ENCODE results near the gene HLF. TPM values are rescaled to one million over a fixed set of nuclear protein-coding genes. Genes with fewer than 3 reads are reported as not detected.

The HLF gene
- total and polyA plus RNA-seq, 2 experiments from 2014 or later, result 0.29 to 0.74 TPM

GRCh38 chr17:55304171-55304859, 39.6 kb downstream of the HLF start:
- Histone ChIP-seq H3K9me3 (ENCODE audit: low read depth) (no peaks in the 10 kb centered on the region), H3K4me1 (ENCODE audit: low read depth) (no peaks in the 10 kb centered on the region), H3K4me3 (no peak overlapping the region), H3K27me3 (no peaks in the 10 kb centered on the region), H3K36me3 (no peaks in the 10 kb centered on the region), H3K27ac (no peak overlapping the region)
- TF ChIP-seq CTCF (IDR thresholded peaks at IDR 0.05; ENCODE audit: low read depth, low read length), result no peak
- DNase-seq (ENCODE audit: low read depth in 1 of 2, low spot score in 1 of 2), result no peak

GRCh38 chr17:55305321-55306087, 40.7 kb downstream of the HLF start:
- no peak for DNase-seq (ENCODE audit: low read depth in 1 of 2, low spot score in 1 of 2)
- TF ChIP-seq CTCF (IDR thresholded peaks at IDR 0.05; ENCODE audit: low read depth, low read length), result no peak
- no peaks in the 10 kb centered on the region for H3K27me3 ChIP-seq

DNA sequence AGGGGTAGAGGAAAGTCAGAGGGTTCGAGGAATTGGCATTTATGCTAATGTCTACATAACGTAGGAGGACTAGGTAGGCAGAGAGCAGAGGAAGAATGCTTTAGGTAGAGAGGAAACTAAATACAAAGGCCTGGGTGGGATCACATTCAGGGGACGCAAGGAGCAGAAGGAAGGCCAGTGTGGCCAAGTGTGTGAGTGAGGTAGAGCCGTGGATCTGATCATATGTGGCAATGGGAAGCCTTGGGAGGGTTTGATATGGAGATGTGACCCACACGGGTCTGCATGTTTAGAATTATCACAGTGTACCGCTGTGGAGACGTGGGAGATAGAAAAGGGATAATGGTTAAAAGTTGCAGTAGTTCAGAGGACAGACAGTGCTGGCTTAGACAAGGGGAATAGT, 43.1 kb downstream of the HLF start:
- TF ChIP-seq CTCF (IDR thresholded peaks at IDR 0.05; ENCODE audit: low read depth, low read length), result no peak
- no peaks in the 10 kb centered on the region for H3K4me1 ChIP-seq (ENCODE audit: low read depth)
- no peak overlapping the region for H3K4me3 ChIP-seq
- no peak overlapping the region for H3K27ac ChIP-seq
- no peaks in the 10 kb centered on the region for H3K9me3 ChIP-seq (ENCODE audit: low read depth)
- H3K27me3 ChIP-seq, result no peaks in the 10 kb centered on the region
- no peak for DNase-seq (ENCODE audit: low read depth in 1 of 2, low spot score in 1 of 2)
- H3K36me3 ChIP-seq, result no peaks in the 10 kb centered on the region

More at GRCh38 chr17:55305321-55306087, 40.7 kb downstream of the HLF start:
- Histone ChIP-seq H3K4me3 (no peak overlapping the region), H3K9me3 (ENCODE audit: low read depth) (no peaks in the 10 kb centered on the region), H3K36me3 (no peaks in the 10 kb centered on the region), H3K4me1 (ENCODE audit: low read depth) (no peaks in the 10 kb centered on the region), H3K27ac (no peak overlapping the region)

DNA sequence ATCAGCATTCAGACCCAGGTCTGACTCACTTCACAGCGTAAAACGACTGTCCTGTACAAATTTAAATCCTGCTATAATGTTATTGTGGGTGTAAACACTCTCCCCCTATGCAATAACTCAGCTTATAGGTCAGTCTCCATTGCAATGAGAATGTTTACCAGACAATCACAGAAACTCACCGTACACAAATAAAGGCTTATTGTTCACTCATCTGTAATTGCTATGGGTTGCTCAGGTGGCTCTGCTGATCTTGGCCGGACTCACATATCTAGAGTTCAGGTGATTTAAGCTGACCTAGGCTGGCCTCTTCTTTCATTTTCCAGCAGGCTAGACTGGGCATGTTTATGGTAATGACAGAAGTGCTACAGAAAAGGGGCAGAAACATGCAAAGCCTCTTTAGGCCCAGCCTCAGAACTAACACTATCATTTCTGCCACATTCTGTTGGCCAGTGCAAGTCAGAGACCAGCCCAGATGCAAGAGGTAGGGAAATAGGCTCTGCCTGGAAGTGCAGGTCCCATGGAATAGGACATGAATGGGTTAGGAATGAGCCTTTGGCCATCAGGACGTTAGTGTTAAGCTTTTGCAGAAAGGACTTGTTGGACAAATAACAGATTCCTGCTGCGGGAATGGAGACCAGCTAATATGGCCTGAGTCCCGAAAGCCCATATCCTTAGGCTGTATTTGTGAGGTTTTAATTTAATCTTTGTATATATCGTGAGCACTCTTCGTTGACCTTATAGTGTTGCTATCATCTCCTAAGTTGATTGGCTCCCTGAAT, 44.0 kb downstream of the HLF start:
- H3K9me3 ChIP-seq (ENCODE audit: low read depth), result no peaks in the 10 kb centered on the region
- H3K27ac ChIP-seq, result no peak overlapping the region
- H3K27me3 ChIP-seq, result no peaks in the 10 kb centered on the region
- no peak overlapping the region for H3K4me3 ChIP-seq
- TF ChIP-seq CTCF (IDR thresholded peaks at IDR 0.05; ENCODE audit: low read depth, low read length), result no peak
- H3K4me1 ChIP-seq (ENCODE audit: low read depth), result no peaks in the 10 kb centered on the region
- DNase-seq (ENCODE audit: low read depth in 1 of 2, low spot score in 1 of 2), result no peak
- no peaks in the 10 kb centered on the region for H3K36me3 ChIP-seq

DNA sequence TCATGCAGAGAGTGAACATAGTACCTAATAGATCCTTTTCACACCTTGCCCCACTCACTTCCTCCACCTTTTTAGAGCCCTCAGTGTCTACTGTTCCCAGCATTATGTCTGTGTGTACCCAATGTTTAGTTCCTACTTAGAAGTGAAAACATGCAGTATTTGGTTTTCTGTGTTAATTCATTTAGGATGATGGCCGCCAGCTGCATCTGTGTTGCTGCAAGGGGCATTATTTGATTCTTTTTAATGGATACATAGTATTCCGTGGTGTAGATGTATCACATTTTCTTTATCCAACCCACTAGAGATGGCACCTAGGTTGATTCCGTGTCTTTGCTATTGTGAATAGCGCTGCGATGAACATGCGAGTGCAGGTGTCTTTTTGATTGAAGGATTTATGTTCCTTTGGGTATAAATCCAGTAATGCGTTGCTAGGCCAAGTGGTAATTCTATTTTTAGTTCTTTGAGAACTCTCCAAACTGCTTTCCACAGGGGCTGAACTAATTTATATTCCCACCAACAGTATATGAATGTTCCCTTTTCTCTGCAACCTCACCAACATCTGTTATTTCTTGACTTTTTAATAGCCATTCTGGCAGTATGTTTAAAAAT, 47.1 kb downstream of the HLF start:
- DNase-seq (ENCODE audit: low read depth in 1 of 2, low spot score in 1 of 2), result no peak
- H3K4me3 ChIP-seq, result no peak overlapping the region
- no peak overlapping the region for H3K27ac ChIP-seq
- H3K9me3 ChIP-seq (ENCODE audit: low read depth), result no peaks in the 10 kb centered on the region
- no peak for TF ChIP-seq CTCF (IDR thresholded peaks at IDR 0.05; ENCODE audit: low read depth, low read length)
- H3K27me3 ChIP-seq, result no peaks in the 10 kb centered on the region
- H3K36me3 ChIP-seq, result no peaks in the 10 kb centered on the region
- H3K4me1 ChIP-seq (ENCODE audit: low read depth), result no peaks in the 10 kb centered on the region
